HAP-1 (cell line): ENCODE data around the gene NOTO.
"Not testable (repeated sequence)": the region's sequence is repeated elsewhere in the genome, so short reads cannot be mapped to it uniquely, and the experiment has no call there.

ENCODE experiments used
- DNase-seq, 2 experiments: peaks; one replicate each; pipeline ENCODE4 v3.0.0-alpha.2; 2016 to 2020; ENCODE audit warnings: low spot score in 2 of 2
- H3K27me3 ChIP-seq: fragments of 250-450 bp; sonication (Bioruptor Pico); 2 replicates; pipeline ENCODE4 v1.5.1; 2020; ENCODE audit warnings: low read depth, mild to moderate bottlenecking, moderate library complexity
- H3K36me3 ChIP-seq: fragments of 250-450 bp; sonication (Bioruptor Pico); replicated peaks from 2 replicates; pipeline ENCODE4 v1.5.1; 2020; ENCODE audit warnings: mild to moderate bottlenecking
- H3K4me1 ChIP-seq: fragments of 250-450 bp; sonication (Bioruptor Pico); 2 replicates; pipeline ENCODE4 v1.5.1; 2020; ENCODE audit warnings: mild to moderate bottlenecking
- H3K4me3 ChIP-seq: fragments of 250-450 bp; sonication (Bioruptor Pico); 2 replicates; pipeline ENCODE4 v1.5.1; 2020; ENCODE audit warnings: mild to moderate bottlenecking, moderate library complexity
- H3K9me3 ChIP-seq: fragments of 250-450 bp; sonication (Bioruptor Pico); 2 replicates; pipeline ENCODE4 v1.5.1; 2020; ENCODE audit warnings: mild to moderate bottlenecking, moderate library complexity
- in situ Hi-C: fragments of 300-500 bp; cut with MboI; formaldehyde crosslinking; loops from 3 replicates; pipeline ENCODE4 v1.14.3; 2020; ENCODE audit warnings: low sequenced_read_pairs, inconsistent platforms, mixed read lengths

Gene NOTO

GRCh38 chr2:73202156-73203054 lies at the start of gene NOTO:
Gene NOTO, plus strand, starts transcription at chr2:73202574. Its CDS starts 93 bp downstream, at chr2:73202667.
- in situ Hi-C loops = no loop called here
- no peaks in the 10 kb centered on the region for H3K36me3 ChIP-seq
- H3K4me1 ChIP-seq = no peaks in the 10 kb centered on the region
- H3K27me3 ChIP-seq = no peaks in the 10 kb centered on the region
- DNase-seq = no peak
- peaks cover 4% of the 10 kb centered on the region; the same call in 1 of the 2 replicates for H3K9me3 ChIP-seq
- no peak within 1 kb of the TSS for H3K4me3 ChIP-seq

GRCh38 chr2:73156539-73157124 lies 45.7 kb upstream of the NOTO start:
- in situ Hi-C loops = no loop called here
- 0 out of 2 replicates have a peak, but pooled peaks cover 3% of the 10 kb centered on the region for H3K27me3 ChIP-seq
- H3K36me3 ChIP-seq = no peaks in the 10 kb centered on the region
- H3K9me3 ChIP-seq = no peaks in the 10 kb centered on the region
- peak; percentile 33 to 75 for DNase-seq
- H3K4me3 ChIP-seq = no peak overlapping the region
- no peaks in the 10 kb centered on the region for H3K4me1 ChIP-seq

GRCh38 chr2:73162856-73163391 lies 39.5 kb upstream of the NOTO start:
- Histone ChIP-seq H3K9me3 (no peaks in the 10 kb centered on the region), H3K4me1 (no peaks in the 10 kb centered on the region), H3K4me3 (no peak overlapping the region), H3K27me3 (0 out of 2 replicates have a peak, but pooled peaks cover 3% of the 10 kb centered on the region), H3K36me3 (no peaks in the 10 kb centered on the region)
- DNase-seq = no peak
- in situ Hi-C loops = loop anchor here (5.0 kb wide), 3 partner anchors 71 to 271 kb away; no protein-coding TSS in a partner anchor

GRCh38 chr2:73163483-73164367 lies 38.6 kb upstream of the NOTO start:
- no peak overlapping the region for H3K4me3 ChIP-seq
- peak; percentile 77 to 83 for DNase-seq
- H3K36me3 ChIP-seq = no peaks in the 10 kb centered on the region
- H3K27me3 ChIP-seq = 0 out of 2 replicates have a peak, but pooled peaks cover 3% of the 10 kb centered on the region
- no peaks in the 10 kb centered on the region for H3K4me1 ChIP-seq
- no peaks in the 10 kb centered on the region for H3K9me3 ChIP-seq
- in situ Hi-C loops = loop anchor here (5.0 kb wide), 3 partner anchors 71 to 271 kb away; no protein-coding TSS in a partner anchor

- H3K9me3 ChIP-seq, H3K27me3 ChIP-seq, H3K4me3 ChIP-seq, in situ Hi-C loops, H3K36me3 ChIP-seq, DNase-seq, H3K4me1 ChIP-seq: not testable (repeated sequence)
Measured at GRCh38 chr2:73165978-73166377, 36.4 kb upstream of the NOTO start.

- H3K27me3 ChIP-seq, H3K36me3 ChIP-seq, DNase-seq, H3K4me3 ChIP-seq, H3K4me1 ChIP-seq, H3K9me3 ChIP-seq, in situ Hi-C loops: not testable (repeated sequence)
Measured at GRCh38 chr2:73166813-73167212, 35.6 kb upstream of the NOTO start.

- H3K36me3 ChIP-seq, H3K27me3 ChIP-seq, H3K9me3 ChIP-seq, H3K4me3 ChIP-seq, in situ Hi-C loops, H3K4me1 ChIP-seq, DNase-seq: not testable (repeated sequence)
Measured at GRCh38 chr2:73168348-73168747, 34.0 kb upstream of the NOTO start.

- in situ Hi-C loops, H3K9me3 ChIP-seq, H3K36me3 ChIP-seq, H3K4me1 ChIP-seq, H3K27me3 ChIP-seq, DNase-seq, H3K4me3 ChIP-seq: not testable (repeated sequence)
Measured at GRCh38 chr2:73170341-73170740, 32.0 kb upstream of the NOTO start.

GRCh38 chr2:73172963-73173362 lies 29.4 kb upstream of the NOTO start:
- Histone ChIP-seq H3K4me3 (no peak overlapping the region), H3K36me3 (no peaks in the 10 kb centered on the region), H3K27me3 (no peaks in the 10 kb centered on the region), H3K4me1 (peaks cover 9% of the 10 kb centered on the region), H3K9me3 (no peaks in the 10 kb centered on the region)
- no peak for DNase-seq
- in situ Hi-C loops = no loop called here

- no peak for DNase-seq
- in situ Hi-C loops = no loop called here
- Histone ChIP-seq H3K4me3 (no peak overlapping the region), H3K36me3 (no peaks in the 10 kb centered on the region), H3K9me3 (no peaks in the 10 kb centered on the region), H3K27me3 (no peaks in the 10 kb centered on the region), H3K4me1 (peaks cover 9% of the 10 kb centered on the region)
Measured at GRCh38 chr2:73173781-73174180, 28.6 kb upstream of the NOTO start.

- Histone ChIP-seq H3K27me3 (peaks cover 1% of the 10 kb centered on the region; the same call in 1 of the 2 replicates), H3K4me3 (no peak overlapping the region), H3K9me3 (no peaks in the 10 kb centered on the region), H3K4me1 (peaks cover 9% of the 10 kb centered on the region), H3K36me3 (no peaks in the 10 kb centered on the region)
- DNase-seq = no peak
- in situ Hi-C loops = no loop called here
Measured at GRCh38 chr2:73174244-73174643, 28.1 kb upstream of the NOTO start.

- in situ Hi-C loops = no loop called here
- H3K4me1 ChIP-seq = peaks cover 9% of the 10 kb centered on the region
- DNase-seq = no peak
- no peaks in the 10 kb centered on the region for H3K36me3 ChIP-seq
- H3K4me3 ChIP-seq = no peak overlapping the region
- no peaks in the 10 kb centered on the region for H3K9me3 ChIP-seq
- peaks cover 8% of the 10 kb centered on the region; the same call in 1 of the 2 replicates for H3K27me3 ChIP-seq
Measured at GRCh38 chr2:73174941-73175662, 27.3 kb upstream of the NOTO start.
